Measurements from ENCODE around the gene SLC4A2.
"Not testable (repeated sequence)": the region's sequence is repeated elsewhere in the genome, so short reads cannot be mapped to it uniquely, and the experiment has no call there.

SLC4A2 gene

DNA sequence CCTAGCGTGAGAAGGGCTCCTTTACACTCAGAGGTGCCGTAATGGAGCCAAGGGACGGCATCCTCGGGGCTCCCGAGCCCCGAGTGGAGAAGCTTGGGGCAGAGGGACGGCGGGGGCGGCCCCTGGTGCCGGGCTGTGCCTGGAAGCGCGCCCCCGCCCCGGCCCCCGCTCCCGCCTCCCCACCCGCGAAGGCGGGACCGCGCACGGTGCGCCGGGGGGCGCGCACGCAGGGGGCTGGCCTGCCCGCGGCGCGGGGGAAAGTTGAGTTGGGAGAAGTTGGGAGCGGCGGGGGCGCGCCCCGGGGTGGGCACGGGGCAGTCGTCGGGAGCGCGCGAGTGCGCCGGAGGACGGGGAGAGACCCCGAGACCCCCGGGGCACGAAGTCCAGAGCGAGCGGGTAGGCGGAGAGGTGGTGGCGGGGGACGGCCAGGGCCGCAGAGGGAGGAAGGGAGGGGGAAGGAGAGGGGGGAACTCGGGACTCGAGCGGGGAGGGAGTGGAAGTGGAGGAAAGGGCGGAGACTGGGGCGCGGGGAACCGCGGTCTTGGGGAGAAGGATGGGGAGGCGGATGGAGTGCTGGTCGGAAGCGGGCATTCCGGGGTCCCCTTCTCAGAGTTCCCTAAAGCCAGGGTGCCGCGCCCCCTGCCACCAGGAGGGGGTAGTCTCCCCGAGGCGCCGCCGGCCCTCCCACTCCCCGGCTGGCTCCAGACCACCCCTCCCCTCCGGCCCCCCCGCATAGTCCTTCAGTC is at the start of gene SLC4A2:
SLC4A2 (plus strand) TSS at position 223 of the 746 bp plus-strand sequence. CDS start 2,399 bp downstream, outside the sequence.
- DNase-seq = peak; percentile 69

DNA sequence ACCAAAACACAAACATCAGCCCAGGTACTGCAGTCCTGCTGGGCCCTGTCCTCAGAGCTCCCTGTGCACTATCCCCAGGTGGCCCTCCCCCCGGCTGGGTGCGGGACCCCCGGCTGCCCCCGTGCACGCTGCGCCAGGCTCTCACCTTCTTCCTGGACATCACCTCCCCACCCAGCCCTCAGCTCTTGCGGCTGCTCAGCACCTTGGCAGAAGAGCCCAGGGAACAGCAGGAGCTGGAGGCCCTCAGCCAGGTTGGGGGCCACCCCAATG is 49.4 kb upstream of the SLC4A2 start:
- DNase-seq = no peak

DNA sequence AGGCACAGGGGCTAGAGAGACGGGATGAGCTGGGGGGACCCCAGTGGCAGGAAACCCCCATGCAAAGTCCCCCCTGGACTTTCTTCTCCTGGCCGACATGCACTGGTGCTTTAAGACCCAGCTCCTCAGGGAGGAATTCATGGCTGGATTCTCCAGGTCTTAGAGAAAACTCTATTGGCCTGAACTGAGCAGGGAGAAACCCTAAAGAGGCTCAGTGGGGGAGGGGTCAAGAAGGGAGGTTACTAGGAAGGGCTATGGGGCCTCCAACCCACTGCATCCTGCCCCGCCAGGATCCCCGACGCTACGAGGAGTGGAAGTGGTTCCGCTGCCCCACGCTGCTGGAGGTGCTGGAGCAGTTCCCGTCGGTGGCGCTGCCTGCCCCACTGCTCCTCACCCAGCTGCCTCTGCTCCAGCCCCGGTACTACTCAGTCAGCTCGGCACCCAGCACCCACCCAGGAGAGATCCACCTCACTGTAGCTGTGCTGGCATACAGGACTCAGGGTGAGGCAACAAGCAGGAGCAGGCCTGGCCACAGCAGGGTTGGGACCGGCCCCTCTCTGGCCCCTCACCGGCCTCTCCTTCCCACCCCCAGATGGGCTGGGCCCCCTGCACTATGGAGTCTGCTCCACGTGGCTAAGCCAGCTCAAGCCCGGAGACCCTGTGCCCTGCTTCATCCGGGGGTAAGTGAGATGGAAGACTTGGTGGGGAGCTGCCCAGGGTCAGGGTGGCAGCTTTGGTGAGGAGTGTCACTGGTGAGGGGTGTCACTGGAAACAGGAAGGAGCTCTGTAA is 48.9 kb upstream of the SLC4A2 start:
- no peak for DNase-seq

DNA sequence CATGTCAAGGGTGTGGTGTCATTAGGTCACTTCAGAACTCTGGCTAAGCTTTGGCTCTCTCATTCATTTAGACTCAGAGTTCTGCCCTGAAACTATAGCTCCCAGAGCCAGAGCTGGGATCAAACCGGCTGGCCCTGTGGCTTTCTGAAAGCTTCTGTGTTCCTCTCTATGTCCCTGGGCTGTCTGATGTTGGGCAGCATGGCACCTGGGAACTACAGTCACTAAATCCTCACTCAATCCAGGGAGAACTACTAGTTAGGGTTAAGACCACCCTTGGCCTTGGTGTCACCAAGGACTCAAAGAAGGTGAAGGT is 48.3 kb upstream of the SLC4A2 start:
- peak; percentile 24 for DNase-seq

- not testable (repeated sequence) for DNase-seq
These were observed 47.8 kb upstream of the SLC4A2 start for GRCh38 chr7:151011616-151012015.

DNA sequence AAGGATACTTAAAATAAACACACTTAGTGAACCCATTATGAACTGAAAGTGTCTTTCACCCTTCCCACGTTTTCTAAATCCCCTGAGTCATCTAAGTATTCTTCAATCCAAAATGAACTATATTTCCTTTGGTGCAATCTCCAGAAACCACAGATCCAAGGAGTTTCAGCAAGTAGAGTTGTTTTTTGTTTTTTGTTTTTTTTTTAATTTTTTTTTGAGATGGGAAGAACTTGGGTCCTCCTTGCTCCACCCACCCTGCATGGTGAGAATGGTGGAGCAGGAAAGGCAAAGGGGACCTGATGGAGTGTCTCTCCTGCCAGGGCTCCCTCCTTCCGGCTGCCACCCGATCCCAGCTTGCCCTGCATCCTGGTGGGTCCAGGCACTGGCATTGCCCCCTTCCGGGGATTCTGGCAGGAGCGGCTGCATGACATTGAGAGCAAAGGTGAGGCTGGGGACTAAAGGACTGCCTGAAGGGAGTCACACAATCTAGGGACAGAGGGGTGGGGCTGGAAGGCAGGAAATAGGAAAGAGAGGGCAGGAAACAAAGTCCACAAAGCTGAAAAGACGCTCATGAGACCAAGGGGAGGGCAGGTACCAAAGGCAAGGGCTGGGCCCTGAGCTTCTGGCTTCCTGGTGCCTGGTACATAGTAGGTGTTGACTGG is 47.2 kb upstream of the SLC4A2 start:
- DNase-seq = no peak

DNA sequence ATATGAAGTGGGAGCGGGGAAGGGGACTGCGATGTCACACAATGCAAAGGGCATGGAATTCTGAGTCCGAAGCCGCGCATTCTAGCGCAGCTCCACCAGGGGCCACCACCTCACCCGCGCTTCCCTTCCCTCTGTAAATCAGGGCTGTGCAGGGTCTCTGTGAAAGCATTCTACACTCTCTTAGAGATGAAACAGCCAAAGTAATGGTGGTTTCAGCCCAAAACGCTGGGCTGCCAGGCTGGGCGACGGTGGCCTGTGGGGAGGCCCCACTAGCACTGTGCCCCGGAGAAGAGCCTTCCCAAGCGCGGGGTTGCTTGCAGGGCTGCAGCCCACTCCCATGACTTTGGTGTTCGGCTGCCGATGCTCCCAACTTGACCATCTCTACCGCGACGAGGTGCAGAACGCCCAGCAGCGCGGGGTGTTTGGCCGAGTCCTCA is 46.5 kb upstream of the SLC4A2 start:
- DNase-seq = peak; percentile 35

GRCh38 chr7:151013356-151013732 is 46.0 kb upstream of the SLC4A2 start:
- DNase-seq = no peak

GRCh38 chr7:151013733-151014497 is 45.5 kb upstream of the SLC4A2 start:
- peak; percentile 65 for DNase-seq

GRCh38 chr7:151014950-151015349 is 44.4 kb upstream of the SLC4A2 start:
- DNase-seq = peak; percentile 12

GRCh38 chr7:151015967-151016366 is 43.4 kb upstream of the SLC4A2 start:
- DNase-seq = no peak

GRCh38 chr7:151016505-151016904 is 42.9 kb upstream of the SLC4A2 start:
- no peak for DNase-seq

DNA sequence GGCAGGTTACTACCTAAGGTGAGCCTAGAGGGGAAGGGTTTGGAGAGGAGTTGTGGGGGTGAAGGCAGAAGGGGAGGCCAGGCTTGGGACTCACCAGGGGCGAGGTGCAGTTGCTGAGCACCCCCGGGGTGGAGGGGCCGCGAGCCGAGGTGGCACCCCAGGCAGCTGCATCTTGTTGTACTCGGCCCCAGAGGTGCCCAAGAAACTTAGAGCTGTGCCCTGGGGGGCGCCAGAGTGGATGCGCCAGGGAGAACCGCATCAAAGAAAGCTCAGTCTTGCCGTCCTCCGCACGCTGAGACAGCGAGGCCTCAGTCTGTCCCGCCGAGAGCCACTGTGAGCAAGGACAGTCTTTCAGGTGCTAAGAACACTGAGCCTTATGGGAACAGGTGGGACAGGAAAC is 42.4 kb upstream of the SLC4A2 start:
- DNase-seq = no peak

GRCh38 chr7:151017370-151017952 is 41.9 kb upstream of the SLC4A2 start:
- DNase-seq = no peak

- peak; percentile 66 for DNase-seq
These were observed 41.4 kb upstream of the SLC4A2 start for GRCh38 chr7:151017953-151018420.

GRCh38 chr7:151018421-151019129 is 40.8 kb upstream of the SLC4A2 start:
- peak; percentile 15 for DNase-seq

DNA sequence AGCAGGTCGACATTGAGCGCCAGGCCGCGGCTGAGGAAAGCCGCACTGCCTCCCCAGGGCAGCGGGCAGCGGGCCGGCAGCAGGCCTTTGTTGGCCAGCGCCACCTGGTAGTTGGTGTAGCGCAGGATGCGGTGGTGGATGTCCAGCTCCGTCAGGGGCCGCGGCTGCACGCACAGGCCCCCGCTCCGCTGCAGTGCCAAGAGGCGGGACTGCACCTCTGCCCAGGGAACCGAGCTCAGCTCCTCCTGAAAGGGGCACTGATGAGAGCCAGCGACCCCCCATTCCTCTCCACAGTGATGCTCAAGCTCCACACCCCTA is 40.3 kb upstream of the SLC4A2 start:
- DNase-seq = no peak

GRCh38 chr7:151020231-151020630 is 39.2 kb upstream of the SLC4A2 start:
- DNase-seq = no peak

GRCh38 chr7:151023232-151023631 is 36.2 kb upstream of the SLC4A2 start:
- no peak for DNase-seq

- no peak for DNase-seq
These were observed 34.8 kb upstream of the SLC4A2 start, which contains the start of gene ATG9B for GRCh38 chr7:151024435-151025056. ATG9B (minus strand) TSS chr7:151024494; CDS start chr7:151024423, 71 bp downstream.

DNA sequence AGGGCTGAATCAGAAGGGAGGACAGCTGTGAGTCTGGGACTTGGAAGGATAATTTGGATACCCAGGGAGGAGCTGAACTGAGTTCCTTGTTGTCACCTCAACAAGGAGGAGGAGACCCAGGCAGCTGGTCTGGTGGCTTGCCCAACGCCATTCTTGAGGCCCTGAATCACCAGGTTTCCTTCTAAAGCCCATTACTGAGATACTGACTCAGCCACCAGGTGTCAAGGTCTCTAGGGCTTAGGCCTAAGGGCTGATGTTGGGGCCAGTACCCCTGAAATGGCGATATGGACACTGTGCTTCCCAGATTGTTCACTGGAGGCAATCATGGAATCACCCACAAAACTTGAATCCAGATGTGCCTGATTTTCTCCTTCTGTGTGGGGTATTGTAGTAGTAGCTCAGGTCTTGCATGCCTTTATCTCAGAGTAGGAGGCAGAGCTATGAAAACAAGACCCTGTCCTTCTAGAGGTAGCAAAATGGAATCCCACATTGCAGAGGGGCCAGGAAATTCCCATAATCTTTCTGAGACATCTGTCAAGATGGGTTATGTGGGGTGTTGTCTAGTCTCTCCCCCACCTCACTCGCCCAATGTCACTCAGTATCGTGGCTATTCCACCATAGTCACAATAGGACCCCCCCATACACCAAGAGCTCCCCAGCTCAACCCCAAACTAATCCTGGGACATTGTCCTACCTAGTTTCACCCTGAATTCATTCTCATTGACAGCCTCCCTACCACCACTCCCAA is 33.3 kb upstream of the SLC4A2 start:
- DNase-seq = no peak
